Caco-2 (cell line): Measurements from ENCODE around the gene KCNK18. TPM values are rescaled to one million over a fixed set of nuclear protein-coding genes. Genes with fewer than 3 reads are reported as not detected.

Experiments
- Bru-seq: library from RNA; stranded (reverse); fragments of 400-500 nt; gene quantifications from one replicate; lab custom pipeline; 2021; lab: Mats Ljungman, UMichigan
- BruChase-seq, 2 experiments: library from RNA; stranded (reverse); fragments of 400-500 nt; gene quantifications; one replicate each; lab custom pipeline; 2021; lab: Mats Ljungman, UMichigan
- BruUV-seq: library from RNA; stranded (reverse); fragments of 400-500 nt; replicated peaks from 2 replicates; lab custom pipeline; 2021; lab: Mats Ljungman, UMichigan
- CTCF ChIA-PET: fragments of 300-600 bp; sonication (Branson Sonifier 250); formaldehyde crosslinking; loops from one replicate; lab custom pipeline; 2022; ENCODE audit warnings: antibody characterized with exemption; lab: Charles Lee
- POLR2A ChIA-PET: fragments of 300-600 bp; sonication (Branson Sonifier 250); formaldehyde crosslinking; loops from one replicate; lab custom pipeline; 2022; ENCODE audit warnings: antibody characterized with exemption; lab: Charles Lee
- DNase-seq, 2 experiments: peaks; one replicate each; pipeline versions ENCODE4 v3.0.0 to v3.0.0-alpha.2; 2020 to 2022
- H3K27me3 ChIP-seq: replicated peaks from 2 replicates; pipeline ENCODE4 v1.6.0; 2011; ENCODE audit warnings: low read length; ENCODE audit not compliant: control insufficient read depth, insufficient read depth
- H3K36me3 ChIP-seq: 2 replicates; pipeline ENCODE4 v1.5.1; 2011; ENCODE audit warnings: low read length; ENCODE audit not compliant: control insufficient read depth, insufficient read depth
- H3K4me1 ChIP-seq: fragments of 250-450 bp; sonication (Bioruptor Pico); 2 replicates; pipeline ENCODE4 v1.5.1; 2020; ENCODE audit warnings: mild to moderate bottlenecking
- H3K4me3 ChIP-seq: 2 replicates; pipeline ENCODE4 v1.5.1; 2011; ENCODE audit warnings: low read depth, mild to moderate bottlenecking, control low read depth, low read length
- H3K9me3 ChIP-seq: fragments of 250-450 bp; sonication (Bioruptor Pico); 2 replicates; pipeline ENCODE4 v1.5.1; 2020; ENCODE audit warnings: mild to moderate bottlenecking, moderate library complexity
- H3K27ac Mint-ChIP-seq: one replicate; pipeline ENCODE4 v1.8.0; 2022; ENCODE audit warnings: mixed read lengths; ENCODE audit not compliant: unreplicated experiment
- H3K27me3 Mint-ChIP-seq: one replicate; pipeline ENCODE4 v1.8.0; 2022; ENCODE audit warnings: mixed read lengths; ENCODE audit not compliant: insufficient read depth, unreplicated experiment
- H3K36me3 Mint-ChIP-seq: one replicate; pipeline ENCODE4 v1.8.0; 2022; ENCODE audit warnings: mild to moderate bottlenecking, mixed read lengths; ENCODE audit not compliant: insufficient read depth, unreplicated experiment
- H3K4me1 Mint-ChIP-seq: one replicate; pipeline ENCODE4 v1.8.0; 2022; ENCODE audit warnings: low read depth, mixed read lengths; ENCODE audit not compliant: unreplicated experiment
- H3K4me3 Mint-ChIP-seq: one replicate; pipeline ENCODE4 v1.8.0; 2022; ENCODE audit warnings: mild to moderate bottlenecking, moderate library complexity, mixed read lengths; ENCODE audit not compliant: unreplicated experiment
- H3K9me3 Mint-ChIP-seq: one replicate; pipeline ENCODE4 v1.8.0; 2022; ENCODE audit warnings: mixed read lengths; ENCODE audit not compliant: unreplicated experiment
- CTCF ChIP-seq, 2 experiments: fragments of 200-600 bp in 1 of 2; IDR thresholded peaks; 1 replicate in 1 of 2; 2 replicates in 1 of 2; pipeline versions ENCODE4 v1.5.1 to v1.8.0; 2011 to 2022; ENCODE audit warnings: antibody characterized with exemption in 1 of 2, control low read depth in 1 of 2, inconsistent platforms in 1 of 2, low read depth in 1 of 2, low read length in 1 of 2, mild to moderate bottlenecking in 1 of 2, moderate library complexity in 1 of 2; ENCODE audit not compliant: insufficient read depth in 1 of 2, severe bottlenecking in 1 of 2, unreplicated experiment in 1 of 2
- intact Hi-C: fragments of 100-400 bp; cut with micrococcal nuclease; formaldehyde crosslinking; loops from one replicate; pipeline ENCODE4 v1.10.0; 2022; ENCODE audit not compliant: unreplicated experiment
- long read RNA-seq: library from polyadenylated mRNA; stranded (forward); transcript quantifications from one replicate; pipeline ENCODE4 v2.0.0, GENCODE V29; 2022
- total RNA-seq: library from RNA; stranded (reverse); gene quantifications from 2 replicates; pipeline ENCODE4 v1.2.3, GENCODE V29; 2022

KCNK18 gene
- total RNA-seq, result not detected in 2 replicates
- not detected for Bru-seq, nascent RNA
- not detected for BruChase-seq, experiment 1, labeled RNA remaining after a 2-hour chase
- not detected for BruChase-seq, experiment 2, labeled RNA remaining after a 6-hour chase
- long read RNA-seq, result 0 reads

GRCh38 chr10:117197189-117197588 is at the start of gene KCNK18:
KCNK18 (plus strand) TSS chr10:117197489; CDS start chr10:117197489, 0 bp downstream.
- intact Hi-C loops, result no loop called here
- Mint-ChIP-seq H3K4me3 (no peak within 1 kb of the TSS), H3K27ac (no peak within 1 kb of the TSS), H3K27me3 (peaks cover 12% of the 10 kb centered on the region), H3K36me3 (no peaks in the 10 kb centered on the region), H3K4me1 (no peaks in the 10 kb centered on the region), H3K9me3 (no peaks in the 10 kb centered on the region)
- BruUV-seq, result no TSS peak
- Histone ChIP-seq H3K4me3 (no peak within 1 kb of the TSS), H3K27me3 (no peaks in the 10 kb centered on the region), H3K4me1 (no peaks in the 10 kb centered on the region), H3K9me3 (no peaks in the 10 kb centered on the region), H3K36me3 (no peaks in the 10 kb centered on the region)
- TF ChIP-seq CTCF (IDR thresholded peaks at IDR 0.05; ENCODE audit: insufficient read depth in 1 of 2, low read depth in 1 of 2, low read length in 1 of 2, severe bottlenecking in 1 of 2, unreplicated experiment in 1 of 2), result no peak
- ChIA-PET POLR2A (no interaction called here), CTCF (interaction anchor here (0.8 to 1.1 kb wide), 2 partner anchors 20 to 22 kb away, joined by 3 read pairs; no protein-coding TSS in a partner anchor)
- no peak for DNase-seq

- ChIA-PET CTCF (interaction anchor here (1.3 kb wide), 1 partner anchor 26 kb away, joined by 6 read pairs; no protein-coding TSS in a partner anchor), POLR2A (no interaction called here)
- peaks cover 10% of the 10 kb centered on the region for H3K27me3 Mint-ChIP-seq
- no peaks in the 10 kb centered on the region for H3K9me3 Mint-ChIP-seq
- no peak for TF ChIP-seq CTCF (IDR thresholded peaks at IDR 0.05; ENCODE audit: insufficient read depth in 1 of 2, low read depth in 1 of 2, low read length in 1 of 2, severe bottlenecking in 1 of 2, unreplicated experiment in 1 of 2)
- no TSS peak for BruUV-seq
- no peak overlapping the region for H3K27ac Mint-ChIP-seq
- DNase-seq, result no peak
- no peaks in the 10 kb centered on the region for H3K36me3 ChIP-seq
- H3K4me3 ChIP-seq, result no peak overlapping the region
- H3K36me3 Mint-ChIP-seq, result no peaks in the 10 kb centered on the region
- no peaks in the 10 kb centered on the region for H3K4me1 Mint-ChIP-seq
- no peak overlapping the region for H3K4me3 Mint-ChIP-seq
- H3K4me1 ChIP-seq, result no peaks in the 10 kb centered on the region
- H3K27me3 ChIP-seq, result no peaks in the 10 kb centered on the region
- peaks cover 12% of the 10 kb centered on the region for H3K9me3 ChIP-seq
- intact Hi-C loops, result no loop called here
Measured at GRCh38 chr10:117148284-117148683, 49.0 kb upstream of the KCNK18 start.

GRCh38 chr10:117152668-117153067 is 44.6 kb upstream of the KCNK18 start:
- H3K36me3 ChIP-seq, result no peaks in the 10 kb centered on the region
- CTCF ChIA-PET, result no interaction called here
- no peak overlapping the region for H3K4me3 ChIP-seq
- no peaks in the 10 kb centered on the region for H3K27me3 ChIP-seq
- BruUV-seq, result no TSS peak
- TF ChIP-seq CTCF (IDR thresholded peaks at IDR 0.05; ENCODE audit: insufficient read depth in 1 of 2, low read depth in 1 of 2, low read length in 1 of 2, severe bottlenecking in 1 of 2, unreplicated experiment in 1 of 2), result no peak
- intact Hi-C loops, result no loop called here
- H3K4me1 Mint-ChIP-seq, result no peaks in the 10 kb centered on the region
- POLR2A ChIA-PET, result no interaction called here
- no peak for DNase-seq
- H3K36me3 Mint-ChIP-seq, result no peaks in the 10 kb centered on the region
- H3K27me3 Mint-ChIP-seq, result peaks cover 28% of the 10 kb centered on the region
- H3K9me3 Mint-ChIP-seq, result no peaks in the 10 kb centered on the region
- no peak overlapping the region for H3K4me3 Mint-ChIP-seq
- no peaks in the 10 kb centered on the region for H3K4me1 ChIP-seq
- H3K27ac Mint-ChIP-seq, result no peak overlapping the region
- no peaks in the 10 kb centered on the region for H3K9me3 ChIP-seq
